ENCODE data around the gene CDC14B. TPM values are rescaled to one million over a fixed set of nuclear protein-coding genes. Genes with fewer than 3 reads are reported as not detected.

The CDC14B gene
- total RNA-seq, 2 donors from 2014 or later = 18.4 to 19.2 TPM

DNA sequence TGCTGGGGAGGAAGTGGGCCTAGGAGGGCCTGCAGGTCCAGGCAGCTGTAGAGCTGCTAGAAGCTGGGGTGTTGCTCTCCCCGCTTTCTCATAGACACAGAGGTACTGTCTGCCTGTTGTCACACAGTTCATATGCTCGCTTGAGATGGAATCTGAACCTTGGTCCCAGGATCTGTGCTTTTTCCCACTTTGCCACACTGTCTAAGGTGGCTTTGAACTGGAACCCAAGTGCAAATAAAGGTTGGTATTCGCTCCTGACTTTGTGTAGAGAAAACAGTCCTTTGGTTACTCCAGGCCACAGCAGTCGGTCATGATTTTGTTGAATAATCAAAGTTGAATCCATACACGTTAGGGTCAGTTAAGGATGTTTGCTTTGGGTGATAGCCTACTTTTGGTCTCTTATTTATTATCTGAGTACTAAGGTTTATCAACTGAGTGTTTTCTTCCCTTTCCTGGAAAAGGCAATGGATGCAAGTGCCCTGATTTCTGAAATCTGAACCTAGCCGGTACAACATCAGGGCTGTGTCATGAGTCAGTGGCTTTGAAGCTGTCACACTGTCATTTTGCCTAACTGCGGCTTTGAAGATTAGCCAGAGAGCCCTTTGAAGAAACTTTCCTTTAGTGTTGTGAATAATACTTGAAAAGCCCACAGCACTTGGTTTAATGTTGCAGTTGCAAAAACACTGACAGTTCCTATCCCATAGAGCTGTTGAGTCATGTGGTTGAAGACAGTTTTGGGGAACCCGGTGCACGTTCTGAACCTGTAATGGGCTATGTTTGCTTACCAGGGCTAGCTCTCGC lies 128.4 kb downstream of the CDC14B start:
- peaks cover 33% of the 10 kb centered on the region for H3K36me3 ChIP-seq
- H3K4me3 ChIP-seq = no peak overlapping the region
- peaks cover 0 to 37% of the 10 kb centered on the region in 2 donors for H3K4me1 ChIP-seq
- DNase-seq (ENCODE audit: low spot score) = no peak
- peak overlapping the region; percentile 7 to 31 for H3K27ac ChIP-seq
- TF ChIP-seq, protein P1, sequence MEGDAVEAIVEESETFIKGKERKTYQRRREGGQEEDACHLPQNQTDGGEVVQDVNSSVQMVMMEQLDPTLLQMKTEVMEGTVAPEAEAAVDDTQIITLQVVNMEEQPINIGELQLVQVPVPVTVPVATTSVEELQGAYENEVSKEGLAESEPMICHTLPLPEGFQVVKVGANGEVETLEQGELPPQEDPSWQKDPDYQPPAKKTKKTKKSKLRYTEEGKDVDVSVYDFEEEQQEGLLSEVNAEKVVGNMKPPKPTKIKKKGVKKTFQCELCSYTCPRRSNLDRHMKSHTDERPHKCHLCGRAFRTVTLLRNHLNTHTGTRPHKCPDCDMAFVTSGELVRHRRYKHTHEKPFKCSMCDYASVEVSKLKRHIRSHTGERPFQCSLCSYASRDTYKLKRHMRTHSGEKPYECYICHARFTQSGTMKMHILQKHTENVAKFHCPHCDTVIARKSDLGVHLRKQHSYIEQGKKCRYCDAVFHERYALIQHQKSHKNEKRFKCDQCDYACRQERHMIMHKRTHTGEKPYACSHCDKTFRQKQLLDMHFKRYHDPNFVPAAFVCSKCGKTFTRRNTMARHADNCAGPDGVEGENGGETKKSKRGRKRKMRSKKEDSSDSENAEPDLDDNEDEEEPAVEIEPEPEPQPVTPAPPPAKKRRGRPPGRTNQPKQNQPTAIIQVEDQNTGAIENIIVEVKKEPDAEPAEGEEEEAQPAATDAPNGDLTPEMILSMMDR (IDR thresholded peaks at IDR 0.05) = no peak
- no peaks in the 10 kb centered on the region for H3K9me3 ChIP-seq
- H3K27me3 ChIP-seq = no peaks in the 10 kb centered on the region

DNA sequence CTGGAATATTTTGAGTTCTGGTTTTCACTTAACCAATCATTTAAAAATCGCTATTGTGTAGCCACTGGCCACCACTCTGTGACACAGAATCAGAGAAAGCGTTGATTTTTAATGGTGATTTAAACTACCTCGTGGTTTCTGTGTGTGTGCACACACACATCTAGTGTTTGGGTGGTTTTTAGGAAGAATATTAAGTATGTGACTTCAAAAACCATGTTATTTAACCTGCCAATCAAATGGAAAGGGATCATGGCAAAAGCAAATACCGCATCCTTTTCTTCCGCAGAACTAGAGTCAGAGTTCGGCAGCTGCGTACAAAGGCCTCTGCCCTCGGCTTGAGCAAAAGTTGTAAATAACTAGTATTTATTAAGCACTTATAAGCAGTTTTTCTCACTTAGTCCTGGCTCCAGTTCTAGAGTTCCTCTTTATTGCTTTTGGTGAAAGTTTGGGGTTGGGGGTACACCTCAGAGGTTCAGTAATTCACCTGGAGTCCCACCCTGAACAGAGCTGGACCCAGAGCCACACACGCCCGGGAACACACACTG lies 129.0 kb downstream of the CDC14B start:
- Histone ChIP-seq H3K36me3 (peaks cover 33% of the 10 kb centered on the region), H3K27ac (no peak overlapping the region), H3K4me3 (no peak overlapping the region), H3K27me3 (no peaks in the 10 kb centered on the region), H3K4me1 (peaks cover 0 to 42% of the 10 kb centered on the region in 2 donors), H3K9me3 (no peaks in the 10 kb centered on the region)
- DNase-seq (ENCODE audit: low spot score) = no peak
- TF ChIP-seq, protein P1 (IDR thresholded peaks at IDR 0.05) = no peak

DNA sequence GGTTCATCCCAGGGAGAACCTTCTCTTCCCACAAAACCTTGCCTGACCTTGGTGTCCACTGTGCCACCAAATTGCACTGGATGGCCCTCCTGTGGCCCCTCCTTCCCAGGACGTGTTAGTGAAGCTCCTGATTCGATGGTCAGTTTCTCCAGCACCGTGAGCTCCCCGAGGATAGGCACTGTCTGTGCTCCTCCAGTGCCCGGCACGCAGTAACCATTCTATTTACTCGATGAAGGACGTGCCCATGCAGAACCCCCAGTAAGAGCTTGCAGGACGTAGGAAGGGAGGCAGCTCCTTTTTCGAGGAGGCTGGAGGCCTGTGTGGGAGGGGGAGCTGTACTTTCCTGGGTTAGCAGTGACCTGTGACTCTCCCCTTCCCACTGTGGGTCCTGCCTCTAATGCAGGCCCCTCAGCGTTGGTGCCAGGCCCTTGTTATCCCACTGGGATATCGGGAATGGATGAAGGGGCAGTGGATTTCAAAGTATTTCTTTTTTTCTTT lies 130.1 kb downstream of the CDC14B start:
- H3K36me3 ChIP-seq = peaks cover 43% of the 10 kb centered on the region
- no peaks in the 10 kb centered on the region for H3K27me3 ChIP-seq
- TF ChIP-seq, protein P1 (IDR thresholded peaks at IDR 0.05) = no peak
- H3K4me1 ChIP-seq = peaks cover 0 to 42% of the 10 kb centered on the region in 2 donors
- no peak overlapping the region for H3K27ac ChIP-seq
- no peak overlapping the region for H3K4me3 ChIP-seq
- no peak for DNase-seq (ENCODE audit: low spot score)
- no peaks in the 10 kb centered on the region for H3K9me3 ChIP-seq

DNA sequence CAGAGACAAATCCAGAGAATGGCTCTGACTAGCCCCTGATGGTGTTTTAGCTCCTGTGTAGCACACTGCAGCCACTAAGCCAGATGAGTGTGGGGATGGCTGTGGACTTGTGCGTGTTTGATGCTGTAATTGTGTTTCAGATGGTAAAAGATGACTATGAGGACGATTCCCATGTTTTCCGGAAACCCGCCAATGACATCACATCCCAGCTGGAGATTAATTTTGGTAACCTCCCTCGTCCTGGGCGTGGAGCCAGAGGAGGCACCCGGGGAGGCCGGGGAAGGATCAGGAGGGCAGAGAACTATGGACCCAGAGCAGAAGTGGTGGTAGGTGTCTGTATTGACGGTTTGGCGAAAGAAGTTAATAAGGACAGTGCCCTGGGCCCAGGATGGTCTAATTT lies 131.7 kb downstream of the CDC14B start:
- H3K4me1 ChIP-seq = peaks cover 0 to 42% of the 10 kb centered on the region in 2 donors
- H3K36me3 ChIP-seq = peaks cover 45% of the 10 kb centered on the region
- peak overlapping the region; percentile 72 to 81 for H3K27ac ChIP-seq
- H3K9me3 ChIP-seq = no peaks in the 10 kb centered on the region
- H3K4me3 ChIP-seq = no peak overlapping the region
- TF ChIP-seq, protein P1 (IDR thresholded peaks at IDR 0.05) = no peak
- DNase-seq (ENCODE audit: low spot score) = peak; percentile 64
- no peaks in the 10 kb centered on the region for H3K27me3 ChIP-seq

DNA sequence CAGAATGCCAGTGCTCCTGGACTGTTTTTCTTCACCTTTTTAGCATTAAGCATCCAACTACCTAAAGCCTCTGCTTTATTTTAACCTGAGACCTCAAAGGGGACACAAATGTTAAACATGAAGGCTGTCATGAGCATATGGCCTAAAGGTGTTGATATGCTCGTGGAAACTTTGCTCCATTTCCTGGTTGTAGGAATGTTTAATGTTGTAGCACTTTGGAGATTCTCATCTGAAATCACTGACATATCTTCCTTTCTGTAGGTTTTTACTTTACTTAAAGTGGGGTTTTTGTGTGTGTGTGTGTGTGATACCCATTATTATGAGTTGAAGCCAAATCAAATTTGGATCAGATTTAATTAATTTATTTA lies 132.6 kb downstream of the CDC14B start:
- Histone ChIP-seq H3K27me3 (no peaks in the 10 kb centered on the region), H3K4me1 (peaks cover 0 to 42% of the 10 kb centered on the region in 2 donors), H3K9me3 (no peaks in the 10 kb centered on the region), H3K4me3 (no peak overlapping the region), H3K36me3 (peaks cover 45% of the 10 kb centered on the region), H3K27ac (peak overlapping the region; percentile 72 to 81)
- no peak for DNase-seq (ENCODE audit: low spot score)
- TF ChIP-seq, protein P1 (IDR thresholded peaks at IDR 0.05) = no peak

Measured in right atrium auricular region (tissue), 2 donors.